ENCODE results near the gene CAB39. TPM values are rescaled to one million over a fixed set of nuclear protein-coding genes. Genes with fewer than 3 reads are reported as not detected.

The CAB39 gene
- polyA plus RNA-seq, 6 donors from 2014 or later: 28.6 to 53.0 (median 43.6) TPM

DNA sequence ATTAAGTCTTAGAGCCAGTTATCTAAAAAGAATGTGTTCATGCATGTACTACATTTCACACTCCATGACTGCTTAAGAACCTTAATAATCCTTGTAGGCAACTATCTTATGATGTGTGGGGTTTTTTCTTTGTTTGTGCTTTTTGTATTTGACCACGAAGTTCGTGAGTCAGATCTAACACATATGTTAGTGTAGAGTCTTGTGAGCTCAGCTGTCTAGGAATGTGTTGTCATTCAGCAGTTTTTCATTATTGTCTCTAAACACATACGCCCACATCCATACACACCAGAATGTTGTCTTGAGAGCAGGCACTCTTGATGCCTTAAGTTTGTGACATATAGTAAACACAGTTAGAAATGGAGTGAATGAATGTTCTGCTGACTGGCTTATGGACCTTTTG is 38.4 kb downstream of the CAB39 start:
- ATAC-seq (ENCODE audit: low read depth in 2 of 2) (no peak), DNase-seq (no peak)
- Mint-ChIP-seq H3K27ac (peak overlapping the region in 2 of 6 donors; percentile 39 to 47), H3K27me3 (no peaks in the 10 kb centered on the region), H3K4me3 (no peak overlapping the region), H3K36me3 (peaks cover 5 to 8% of the 10 kb centered on the region in 2 donors), H3K4me1 (peaks cover 47 to 73% (median 51%) of the 10 kb centered on the region in 3 donors), H3K9me3 (peaks cover 0 to 2% (median 0%) of the 10 kb centered on the region in 7 donors)

DNA sequence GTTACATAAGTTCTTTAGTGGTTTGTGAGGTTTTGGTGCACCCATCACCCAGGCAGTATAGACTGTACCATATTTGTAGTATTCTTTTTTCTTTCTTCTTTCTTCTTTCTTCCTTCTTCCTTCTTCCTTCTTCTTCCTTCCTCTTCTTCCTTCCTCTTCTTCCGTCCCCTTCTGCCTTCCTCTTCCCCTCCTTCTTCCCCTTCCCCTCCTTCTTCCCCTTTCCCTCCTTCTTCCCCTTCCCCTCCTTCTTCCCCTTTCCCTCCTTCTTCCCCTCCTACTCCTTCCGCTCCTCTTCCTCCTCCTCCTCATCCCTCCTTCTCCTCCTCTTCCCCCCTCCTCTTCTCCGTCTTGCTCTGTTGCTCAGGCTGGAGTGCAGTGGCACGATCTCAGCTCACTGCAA is 41.6 kb downstream of the CAB39 start:
- Mint-ChIP-seq H3K36me3 (peaks cover 5 to 8% of the 10 kb centered on the region in 2 donors), H3K4me1 (peaks cover 49 to 78% (median 69%) of the 10 kb centered on the region in 3 donors), H3K27me3 (no peaks in the 10 kb centered on the region), H3K4me3 (no peak overlapping the region), H3K27ac (peak overlapping the region in 3 of 6 donors; percentile 11 to 92 (median 65)), H3K9me3 (peaks cover 0 to 2% (median 0%) of the 10 kb centered on the region in 7 donors)
- ATAC-seq (ENCODE audit: low read depth in 2 of 2): no peak
- DNase-seq: no peak

DNA sequence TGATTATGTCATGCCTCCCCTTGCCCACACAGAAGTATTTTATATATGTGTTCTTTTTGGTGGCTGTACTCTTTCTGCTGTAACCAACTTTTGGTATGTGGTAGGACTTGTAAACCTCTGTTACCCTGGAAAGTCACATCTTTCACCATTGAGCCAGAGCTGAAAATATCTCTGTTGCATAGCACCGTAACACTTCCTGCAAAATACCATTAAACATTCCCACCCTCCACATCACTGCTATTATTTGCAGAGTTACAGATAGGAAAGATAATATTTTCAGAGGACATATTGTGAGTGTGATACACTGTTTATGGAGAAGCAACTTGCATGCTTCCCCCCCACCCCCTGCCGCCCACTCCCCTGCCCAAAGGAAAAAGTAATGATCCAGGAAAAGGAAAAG is 44.8 kb downstream of the CAB39 start:
- ATAC-seq (ENCODE audit: low read depth in 2 of 2): no peak
- H3K9me3 Mint-ChIP-seq: peaks cover 0 to 2% (median 0%) of the 10 kb centered on the region in 7 donors

DNA sequence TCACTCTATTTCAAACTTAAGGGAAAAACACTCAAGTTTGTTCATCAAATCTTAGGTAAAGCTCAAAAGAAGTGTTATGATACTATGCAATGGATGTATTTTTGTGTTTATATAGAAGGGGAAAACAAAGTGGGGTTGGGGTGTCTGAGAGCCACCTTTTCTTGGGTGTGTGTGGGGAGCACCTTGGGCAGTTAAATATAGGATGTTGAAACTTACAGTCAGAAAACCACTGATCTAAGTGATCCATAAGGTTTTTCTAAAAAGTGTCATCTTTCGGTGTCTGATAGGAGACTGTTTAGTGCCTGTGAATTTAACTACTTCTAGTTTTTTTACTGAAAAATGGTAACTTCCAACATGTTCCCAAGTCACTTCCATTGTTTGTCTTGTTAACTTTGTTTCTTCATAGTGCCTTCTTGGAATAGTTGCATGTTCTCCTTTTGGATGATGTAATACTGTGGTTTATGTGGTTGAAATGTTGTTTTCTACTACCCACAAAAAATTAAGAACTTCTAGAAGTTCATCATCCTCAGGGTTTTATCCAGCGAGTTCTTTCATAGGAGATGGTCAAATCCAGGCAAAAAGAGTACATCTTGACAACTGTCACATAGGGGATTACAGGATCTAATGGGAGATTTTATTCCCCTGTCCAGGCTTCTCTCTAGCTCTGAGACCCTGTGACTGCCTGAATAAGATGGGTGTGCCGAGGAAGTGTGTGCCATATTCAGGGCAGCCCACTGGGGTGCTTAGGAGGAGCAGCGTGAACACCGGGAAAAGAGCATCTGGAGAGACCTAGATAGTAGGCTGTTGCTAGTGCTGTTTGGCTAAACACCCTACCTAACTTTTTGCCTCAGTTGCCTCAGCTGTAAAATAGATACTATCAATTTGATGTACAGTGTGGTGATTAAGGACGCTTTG is 46.2 kb downstream of the CAB39 start:
- Mint-ChIP-seq H3K27ac (peak overlapping the region in 3 of 6 donors; percentile 16 to 70 (median 64)), H3K27me3 (no peaks in the 10 kb centered on the region), H3K4me3 (no peak overlapping the region), H3K4me1 (peaks cover 33 to 53% (median 47%) of the 10 kb centered on the region in 3 donors), H3K9me3 (peaks cover 0 to 2% (median 0%) of the 10 kb centered on the region in 7 donors), H3K36me3 (peaks cover 0 to 12% of the 10 kb centered on the region in 2 donors)
- no peak for ATAC-seq (ENCODE audit: low read depth in 2 of 2)
- DNase-seq: no peak

More for the DNA sequence above, 44.8 kb downstream of the CAB39 start:
- Mint-ChIP-seq H3K36me3 (peaks cover 6 to 9% of the 10 kb centered on the region in 2 donors), H3K4me1 (peaks cover 39 to 64% (median 57%) of the 10 kb centered on the region in 3 donors), H3K4me3 (no peak overlapping the region), H3K27me3 (no peaks in the 10 kb centered on the region), H3K27ac (no peak overlapping the region)
- DNase-seq: no peak

DNA sequence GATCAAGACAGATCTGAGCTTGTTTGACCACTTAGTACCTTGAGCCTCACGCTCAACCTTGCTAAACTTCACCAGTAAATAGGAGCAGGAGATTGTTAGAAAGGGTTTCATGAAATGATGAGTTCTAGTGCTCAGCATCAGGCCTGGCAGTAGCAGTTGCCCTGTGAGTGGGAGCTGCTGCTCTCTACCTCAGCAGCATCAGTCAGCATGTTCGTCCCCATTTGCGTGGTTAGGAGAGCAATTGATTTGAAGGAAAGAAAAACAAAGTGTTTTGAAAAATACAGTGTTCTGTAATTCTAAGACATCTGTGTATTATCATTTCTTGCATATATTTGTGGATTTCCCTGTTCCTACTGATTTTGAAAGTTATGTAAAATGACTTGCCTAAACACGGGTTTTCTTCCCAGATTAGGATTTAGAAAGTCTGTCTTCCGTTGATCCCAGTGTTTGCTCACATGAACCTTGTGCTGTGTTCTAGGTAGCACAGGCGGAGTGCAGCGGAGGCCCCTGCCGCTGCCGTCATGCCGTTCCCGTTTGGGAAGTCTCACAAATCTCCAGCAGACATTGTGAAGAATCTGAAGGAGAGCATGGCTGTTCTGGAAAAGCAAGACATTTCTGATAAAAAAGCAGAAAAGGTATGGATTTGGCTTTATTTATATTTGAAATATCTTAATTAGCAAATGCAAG is 47.0 kb downstream of the CAB39 start:
- Mint-ChIP-seq H3K4me1 (peaks cover 25 to 45% (median 42%) of the 10 kb centered on the region in 3 donors), H3K36me3 (peaks cover 0 to 12% of the 10 kb centered on the region in 2 donors), H3K9me3 (peaks cover 0 to 2% (median 0%) of the 10 kb centered on the region in 7 donors), H3K27ac (peak overlapping the region in 2 of 6 donors; percentile 16 to 91), H3K27me3 (no peaks in the 10 kb centered on the region), H3K4me3 (no peak overlapping the region)
- ATAC-seq (ENCODE audit: low read depth in 2 of 2) (no peak), DNase-seq (no peak)

DNA sequence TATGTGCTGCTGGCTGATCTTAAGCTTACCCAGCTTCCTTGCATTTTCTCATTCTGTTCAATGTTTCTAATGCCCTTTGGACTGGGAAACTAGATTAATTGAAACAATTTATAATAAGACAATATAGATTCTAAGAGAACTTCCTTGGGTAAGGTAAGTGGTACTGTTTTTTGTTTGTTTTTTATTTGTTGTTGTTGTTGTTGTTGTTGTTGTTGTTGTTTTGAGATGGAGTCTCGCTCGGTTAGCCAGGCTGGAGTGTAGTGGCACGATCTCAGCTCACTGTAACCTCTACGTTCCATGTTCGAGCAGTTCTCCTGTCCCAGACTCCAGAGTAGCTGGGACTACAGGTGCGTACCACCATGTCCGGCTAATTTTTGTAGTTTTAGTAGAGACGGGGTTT is 49.1 kb downstream of the CAB39 start:
- ATAC-seq (ENCODE audit: low read depth in 2 of 2): no peak
- Mint-ChIP-seq H3K4me1 (peaks cover 19 to 31% (median 30%) of the 10 kb centered on the region in 3 donors), H3K27ac (no peak overlapping the region)

DNA sequence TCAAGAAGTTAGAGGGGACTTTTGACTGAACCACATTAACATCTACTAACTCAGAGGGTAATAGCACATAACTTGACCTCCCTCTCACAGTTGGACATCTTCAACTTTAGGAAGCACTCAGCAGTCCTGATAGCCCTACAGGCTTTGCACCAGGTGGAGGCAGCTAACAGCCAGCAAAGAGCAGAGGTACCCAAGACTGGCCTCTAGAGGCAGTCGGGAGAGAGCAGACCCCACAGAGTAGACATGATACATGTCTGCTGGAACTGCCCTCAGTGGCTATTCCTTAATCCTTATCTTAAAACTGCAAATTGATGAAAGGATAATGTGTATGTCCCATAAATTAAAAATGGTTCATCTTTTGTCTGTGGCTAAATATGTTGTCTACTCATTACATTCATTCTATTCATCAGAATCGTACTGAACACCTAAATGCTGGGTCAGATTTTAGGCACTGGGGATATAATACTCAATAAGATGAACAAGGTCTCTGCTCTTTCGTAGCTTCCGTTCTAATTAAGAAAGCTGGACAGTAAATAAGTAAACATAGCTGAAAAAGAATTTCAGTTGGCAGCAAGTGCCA is 49.8 kb downstream of the CAB39 start:
- H3K27ac Mint-ChIP-seq: peak overlapping the region in 1 of 6 donors; percentile 71
- H3K27me3 Mint-ChIP-seq: no peaks in the 10 kb centered on the region
- ATAC-seq (ENCODE audit: low read depth in 2 of 2): peak; percentile 64 to 74
- peaks cover 19 to 25% (median 23%) of the 10 kb centered on the region in 3 donors for H3K4me1 Mint-ChIP-seq
- no peaks in the 10 kb centered on the region for H3K9me3 Mint-ChIP-seq
- DNase-seq: no peak
- no peak overlapping the region for H3K4me3 Mint-ChIP-seq
- peaks cover 6 to 20% of the 10 kb centered on the region in 2 donors for H3K36me3 Mint-ChIP-seq

More for the DNA sequence above, 49.1 kb downstream of the CAB39 start:
- Mint-ChIP-seq H3K9me3 (no peaks in the 10 kb centered on the region), H3K27me3 (no peaks in the 10 kb centered on the region), H3K4me3 (no peak overlapping the region), H3K36me3 (peaks cover 0 to 20% of the 10 kb centered on the region in 2 donors)
- no peak for DNase-seq

DNA sequence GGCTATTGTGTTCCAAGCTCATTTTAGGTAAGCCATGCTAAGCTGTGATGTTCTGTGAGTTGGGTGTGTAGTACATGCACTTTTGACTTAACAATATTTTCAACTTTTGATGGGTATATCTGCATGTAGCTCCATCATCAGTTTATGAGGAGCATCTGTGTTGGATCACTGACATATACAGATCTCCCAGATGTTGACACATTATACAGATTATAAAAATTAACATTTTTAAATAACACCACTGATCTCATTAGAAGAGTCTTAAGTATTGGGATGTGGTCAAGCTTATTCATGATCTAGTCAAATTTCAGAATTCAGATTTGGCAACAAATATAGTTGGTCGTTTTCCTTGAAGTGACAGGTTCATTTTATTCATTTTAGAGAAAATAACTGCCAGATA is 51.7 kb downstream of the CAB39 start:
- H3K36me3 Mint-ChIP-seq: peaks cover 18 to 20% of the 10 kb centered on the region in 2 donors
- no peak overlapping the region for H3K4me3 Mint-ChIP-seq
- ATAC-seq (ENCODE audit: low read depth in 2 of 2) (no peak), DNase-seq (no peak)
- no peak overlapping the region for H3K27ac Mint-ChIP-seq
- H3K4me1 Mint-ChIP-seq: peaks cover 6% of the 10 kb centered on the region in 3 donors
- H3K27me3 Mint-ChIP-seq: no peaks in the 10 kb centered on the region
- H3K9me3 Mint-ChIP-seq: no peaks in the 10 kb centered on the region

DNA sequence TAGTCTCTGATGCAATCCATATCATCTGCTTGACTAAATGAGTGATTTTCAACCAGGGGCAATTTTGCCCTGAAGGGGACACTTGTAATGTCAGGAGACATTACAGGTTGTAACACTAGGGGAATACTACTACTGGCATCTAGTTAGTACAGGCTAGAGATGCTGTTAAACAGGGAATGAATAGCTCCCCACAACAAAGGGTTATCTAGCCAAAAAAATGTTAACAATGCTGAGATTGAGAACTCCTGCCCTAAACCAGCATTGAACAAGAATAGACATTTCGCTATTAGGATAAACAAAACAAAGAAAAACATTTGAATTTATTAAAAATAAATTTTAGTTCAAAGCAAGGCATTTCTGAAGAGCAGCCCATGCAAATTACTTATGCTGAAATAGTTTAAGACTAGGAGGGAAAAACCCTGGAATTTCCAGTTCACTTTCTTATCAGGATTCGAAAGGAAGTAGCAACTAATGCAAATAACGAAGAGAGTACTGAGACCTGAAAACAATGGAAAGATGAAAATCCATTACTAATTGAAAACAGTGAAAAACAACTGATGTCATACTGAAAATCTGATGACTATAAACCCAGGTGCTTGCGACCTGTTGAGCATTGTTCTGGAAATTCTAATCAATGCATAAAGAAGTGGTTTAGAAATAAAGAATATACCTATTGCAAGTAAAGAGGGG is 53.1 kb downstream of the CAB39 start:
- Mint-ChIP-seq H3K36me3 (peaks cover 16 to 18% of the 10 kb centered on the region in 2 donors), H3K4me1 (peaks cover 1 to 5% (median 3%) of the 10 kb centered on the region in 3 donors), H3K27ac (peak overlapping the region in 1 of 6 donors; percentile 76)

DNA sequence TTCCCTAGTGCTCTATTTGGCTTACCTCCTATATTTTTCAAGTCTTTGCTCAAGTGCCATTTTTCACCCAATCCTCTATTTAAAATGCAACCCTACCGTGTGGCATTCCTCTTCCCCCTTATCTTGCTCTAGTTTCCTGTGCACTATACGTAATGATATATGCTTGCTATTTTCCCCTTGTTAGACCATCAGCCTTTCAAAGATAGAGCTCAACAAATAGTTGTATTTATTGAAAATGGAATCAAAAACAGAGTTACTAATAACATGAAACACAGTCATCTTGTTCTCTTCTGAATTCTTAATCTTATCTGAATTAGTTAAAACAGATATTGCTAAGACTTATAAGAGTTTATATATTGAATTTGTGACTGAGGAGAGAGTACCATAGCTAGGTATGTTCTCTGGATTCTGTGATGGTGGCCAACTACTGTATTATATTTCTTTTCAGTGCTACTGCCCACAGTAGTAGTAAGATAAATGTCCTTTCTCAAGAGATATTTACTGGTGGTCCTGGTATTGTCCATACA is 55.3 kb downstream of the CAB39 start:
- Mint-ChIP-seq H3K4me3 (no peak overlapping the region), H3K9me3 (no peaks in the 10 kb centered on the region), H3K36me3 (peaks cover 14 to 18% of the 10 kb centered on the region in 2 donors), H3K27ac (no peak overlapping the region), H3K4me1 (peaks cover 1 to 14% (median 8%) of the 10 kb centered on the region in 3 donors), H3K27me3 (no peaks in the 10 kb centered on the region)
- DNase-seq (no peak), ATAC-seq (ENCODE audit: low read depth in 2 of 2) (no peak)

More for the DNA sequence above, 53.1 kb downstream of the CAB39 start:
- no peak for DNase-seq
- H3K4me3 Mint-ChIP-seq: no peak overlapping the region
- H3K9me3 Mint-ChIP-seq: no peaks in the 10 kb centered on the region
- ATAC-seq (ENCODE audit: low read depth in 2 of 2): no peak
- H3K27me3 Mint-ChIP-seq: no peaks in the 10 kb centered on the region

DNA sequence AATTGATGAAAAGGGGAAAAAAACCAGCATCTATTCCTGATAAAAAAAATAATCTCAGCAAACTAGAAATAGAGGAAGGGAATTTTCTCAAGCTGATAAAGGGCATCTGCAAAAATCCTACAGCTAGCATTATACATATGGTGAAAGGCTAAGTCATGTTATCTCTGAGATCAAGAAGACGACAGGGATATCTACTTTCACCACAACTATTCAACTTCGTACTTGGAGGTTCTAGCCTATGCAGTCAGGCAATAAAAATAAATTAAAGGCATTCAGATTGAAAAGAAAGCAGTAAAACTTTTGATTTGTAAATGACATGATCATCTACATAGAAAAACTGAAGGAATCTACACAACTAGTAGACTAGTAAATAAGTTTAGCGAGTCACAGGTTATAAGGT is 58.2 kb downstream of the CAB39 start:
- H3K9me3 Mint-ChIP-seq: no peaks in the 10 kb centered on the region
- DNase-seq: no peak
- no peak for ATAC-seq (ENCODE audit: low read depth in 2 of 2)
- H3K36me3 Mint-ChIP-seq: peaks cover 18 to 21% of the 10 kb centered on the region in 2 donors
- H3K27me3 Mint-ChIP-seq: no peaks in the 10 kb centered on the region
- peaks cover 4 to 23% (median 14%) of the 10 kb centered on the region in 3 donors for H3K4me1 Mint-ChIP-seq
- no peak overlapping the region for H3K4me3 Mint-ChIP-seq
- no peak overlapping the region for H3K27ac Mint-ChIP-seq

DNA sequence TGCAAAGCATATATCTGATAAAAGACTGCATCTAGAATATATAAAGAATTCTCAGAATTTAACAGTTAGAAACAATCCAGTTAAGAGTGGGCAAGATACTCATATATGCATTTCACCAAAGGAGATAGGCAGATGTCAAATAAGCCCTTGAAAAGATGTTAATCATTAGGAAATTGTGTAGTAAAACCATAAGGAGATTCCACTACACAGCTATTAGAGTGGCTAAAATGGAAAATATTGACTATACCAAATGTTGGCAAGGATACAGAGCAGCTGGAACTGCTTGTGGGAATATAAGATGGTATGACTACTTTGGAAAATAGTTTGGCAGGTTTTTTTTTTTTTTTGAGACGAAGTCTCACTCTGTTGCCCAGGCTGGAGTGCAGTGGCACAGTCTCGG is 59.5 kb downstream of the CAB39 start:
- peaks cover 4 to 23% (median 16%) of the 10 kb centered on the region in 3 donors for H3K4me1 Mint-ChIP-seq
- H3K36me3 Mint-ChIP-seq: peaks cover 15 to 20% of the 10 kb centered on the region in 2 donors

More for the DNA sequence above, 59.5 kb downstream of the CAB39 start:
- H3K27ac Mint-ChIP-seq: no peak overlapping the region
- H3K27me3 Mint-ChIP-seq: no peaks in the 10 kb centered on the region
- H3K4me3 Mint-ChIP-seq: no peak overlapping the region
- DNase-seq: no peak
- ATAC-seq (ENCODE audit: low read depth in 2 of 2): no peak
- H3K9me3 Mint-ChIP-seq: no peaks in the 10 kb centered on the region

Data from naive B cell (primary cell).